GM18526 (cell line): ENCODE measurements around the gene NDUFS8.

Experiments
- POLR2A ChIP-seq: IDR thresholded peaks from 3 replicates; pipeline ENCODE4 v1.6.1; 2011; ENCODE audit not compliant: insufficient read length; ENCODE audit errors: extremely low read depth

NDUFS8 gene

GRCh38 chr11:68015467-68015866 is 15.0 kb upstream of the NDUFS8 start:
- TF ChIP-seq POLR2A: no peak

GRCh38 chr11:68016161-68016903 is 14.1 kb upstream of the NDUFS8 start:
- TF ChIP-seq POLR2A: no peak

- no peak for TF ChIP-seq POLR2A
Measured at GRCh38 chr11:68016904-68017817, 13.3 kb upstream of the NDUFS8 start.

GRCh38 chr11:68017980-68018729 is 12.3 kb upstream of the NDUFS8 start:
- TF ChIP-seq POLR2A: no peak

GRCh38 chr11:68018730-68019190 is 11.7 kb upstream of the NDUFS8 start:
- no peak for TF ChIP-seq POLR2A

GRCh38 chr11:68019486-68019885 is 11.0 kb upstream of the NDUFS8 start:
- TF ChIP-seq POLR2A: no peak

- TF ChIP-seq POLR2A: no peak
Measured at GRCh38 chr11:68020575-68020974, 9.9 kb upstream of the NDUFS8 start.

- no peak for TF ChIP-seq POLR2A
Measured at GRCh38 chr11:68021167-68021787, 9.2 kb upstream of the NDUFS8 start.

GRCh38 chr11:68022531-68022930 is 8.0 kb upstream of the NDUFS8 start:
- no peak for TF ChIP-seq POLR2A

GRCh38 chr11:68024508-68024907 is 6.0 kb upstream of the NDUFS8 start:
- no peak for TF ChIP-seq POLR2A

- TF ChIP-seq POLR2A: no peak
Measured at GRCh38 chr11:68025047-68025446, 5.4 kb upstream of the NDUFS8 start.

- TF ChIP-seq POLR2A: no peak
Measured at GRCh38 chr11:68026391-68027105, 3.9 kb upstream of the NDUFS8 start.

- no peak for TF ChIP-seq POLR2A
Measured at GRCh38 chr11:68027667-68028066, 2.8 kb upstream of the NDUFS8 start.

GRCh38 chr11:68028802-68029545 is 1.5 kb upstream of the NDUFS8 start:
- no peak for TF ChIP-seq POLR2A
